Measurements from ENCODE around the gene LCE4A.

LCE4A gene

DNA sequence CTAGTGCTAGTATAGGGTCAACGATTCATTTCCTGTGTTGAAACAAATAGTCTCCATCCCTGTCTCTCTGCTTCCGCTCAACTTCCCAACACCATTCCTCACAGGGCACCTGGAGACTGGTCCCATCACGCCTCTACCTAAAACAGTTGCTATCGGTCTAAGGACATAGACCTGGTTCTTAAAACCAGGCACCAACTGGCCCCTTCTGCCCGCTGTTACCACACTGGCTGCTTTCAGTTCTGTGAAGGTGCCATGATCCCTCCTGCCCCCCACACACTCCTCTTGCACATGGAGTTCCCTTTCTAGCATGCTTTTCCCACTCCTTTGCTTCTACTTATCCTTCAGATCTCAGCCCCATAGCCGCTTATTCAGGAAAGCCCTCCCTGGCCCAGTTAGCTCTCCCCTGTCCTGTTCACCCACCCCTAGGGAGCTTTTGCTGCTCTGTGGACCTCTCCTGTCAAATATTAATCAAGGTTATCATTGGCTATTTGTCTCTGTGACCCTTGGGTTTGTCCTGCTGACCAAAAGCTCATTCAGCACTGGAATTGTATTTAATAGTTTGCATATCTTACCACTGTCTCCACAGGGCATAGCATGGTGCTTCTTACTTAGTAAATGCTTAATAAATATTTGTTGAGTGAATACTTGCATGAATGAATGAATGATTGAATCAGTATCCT, 37.9 kb downstream of the LCE4A start:
- no peak for DNase-seq (ENCODE audit: low read depth in 2 of 2)

- no peak for DNase-seq (ENCODE audit: low read depth in 2 of 2)
Observed at GRCh38 chr1:152747831-152748230, 39.9 kb downstream of the LCE4A start.

DNA sequence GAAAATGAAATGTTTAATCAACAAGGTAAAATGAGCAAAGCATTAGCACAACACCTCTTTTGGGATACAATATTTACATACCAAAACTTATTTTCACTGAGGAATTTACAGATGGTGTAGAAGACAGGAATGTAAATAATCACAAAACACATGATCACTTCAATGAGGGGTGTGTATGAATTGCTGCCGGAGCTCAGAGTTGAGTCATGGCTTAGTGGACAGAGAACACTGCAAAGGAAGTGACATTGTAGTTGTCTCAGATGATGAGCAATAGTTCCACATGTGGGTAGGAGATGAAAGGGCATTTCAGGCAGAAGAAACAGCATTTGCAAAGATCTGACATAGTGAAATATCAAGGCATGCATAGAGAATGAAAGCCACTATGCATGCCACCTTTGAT, 44.3 kb downstream of the LCE4A start:
- no peak for DNase-seq (ENCODE audit: low read depth in 2 of 2)

- DNase-seq (ENCODE audit: low read depth in 2 of 2), result no peak
Observed at GRCh38 chr1:152753586-152753985, 45.6 kb downstream of the LCE4A start.

DNA sequence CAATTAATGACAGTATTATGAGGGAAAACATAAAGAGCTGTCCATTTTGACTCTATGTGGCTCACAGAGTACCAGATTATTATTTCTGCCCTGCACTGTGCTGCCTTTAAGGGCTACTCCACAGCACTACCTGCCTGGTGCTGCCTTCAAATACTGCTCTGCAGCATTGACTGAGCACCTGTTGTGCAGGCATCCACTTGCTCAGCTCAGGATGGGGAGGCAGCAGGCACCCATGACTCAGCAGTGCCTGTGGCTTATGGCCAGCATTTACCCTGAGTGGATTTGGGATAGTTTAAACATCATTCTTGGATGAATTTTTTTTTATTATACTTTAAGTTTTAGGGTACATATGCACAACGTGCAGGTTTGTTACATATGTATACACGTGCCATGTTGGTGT, 48.9 kb downstream of the LCE4A start:
- no peak for DNase-seq (ENCODE audit: low read depth in 2 of 2)

DNA sequence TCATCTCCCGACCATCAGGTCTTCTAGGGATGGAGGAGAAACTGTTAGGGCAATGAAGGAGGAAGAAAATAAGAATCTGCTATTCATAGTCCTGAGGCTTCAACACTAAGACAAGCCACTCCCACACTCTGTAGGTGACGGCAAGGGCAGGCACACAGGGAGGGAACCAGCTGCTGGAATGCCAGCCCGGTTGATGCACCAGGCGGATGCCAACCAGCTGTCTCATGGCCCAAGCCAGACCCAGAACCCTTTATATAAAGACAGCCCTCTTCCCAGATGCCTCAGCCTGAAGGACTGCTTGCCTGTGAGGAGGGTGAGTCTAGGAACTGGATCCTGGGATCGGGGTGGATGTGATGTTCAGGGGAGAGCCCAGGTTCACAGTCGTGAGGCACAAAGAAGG, 49.8 kb downstream of the LCE4A start, which contains the start of gene KPRP:
Gene KPRP (plus strand): TSS at position 279 of the 400 bp plus-strand sequence. CDS start 1,564 bp downstream, outside the sequence.
- DNase-seq (ENCODE audit: low read depth in 2 of 2), result no peak

- no peak for DNase-seq (ENCODE audit: low read depth in 2 of 2)
Observed at GRCh38 chr1:152758636-152759035, 50.7 kb downstream of the LCE4A start.
